Skin epidermis (tissue), 12 donors: ENCODE results near the gene SCGB1C1.

Source experiments
- H3K27ac ChIP-seq, 21 experiments: fragments of 200-600 bp; sonication (generic) in 11 of 21; one replicate each; pipeline ENCODE4 v1.5.0; 2020; ENCODE audit warnings: mild to moderate bottlenecking in 3 of 21, inconsistent platforms in 2 of 21, moderate library complexity in 2 of 21
- H3K4me3 ChIP-seq, 7 experiments: fragments of 200-600 bp; sonication (generic) in 2 of 7; one replicate each; pipeline ENCODE4 v1.5.0; 2020; ENCODE audit warnings: inconsistent platforms in 2 of 7, mild to moderate bottlenecking in 2 of 7, moderate library complexity in 1 of 7

The SCGB1C1 gene

GRCh38 chr11:204587-205109, 11.8 kb downstream of the SCGB1C1 start:
- Histone ChIP-seq H3K4me3 (no peak overlapping the region), H3K27ac (no peak overlapping the region)

GRCh38 chr11:205221-206001, 12.5 kb downstream of the SCGB1C1 start:
- Histone ChIP-seq H3K27ac (peak overlapping the region in 2 of 21 experiments; percentile 98 to 99), H3K4me3 (peak overlapping the region in 3 of 7 experiments; percentile 5 to 97 (median 94))

- Histone ChIP-seq H3K27ac (peak overlapping the region in 11 of 21 experiments; percentile 93 to 99 (median 97)), H3K4me3 (peak overlapping the region; percentile 66 to 99 (median 94))
These were observed 13.1 kb downstream of the SCGB1C1 start for GRCh38 chr11:206002-206384.

- Histone ChIP-seq H3K27ac (peak overlapping the region; percentile 87 to 99 (median 97)), H3K4me3 (peak overlapping the region; percentile 66 to 99 (median 94))
These were observed 13.8 kb downstream of the SCGB1C1 start for GRCh38 chr11:206526-207207.

- peak within 1 kb of the TSS; percentile 87 to 99 (median 97) for H3K27ac ChIP-seq
- H3K4me3 ChIP-seq, result peak within 1 kb of the TSS; percentile 66 to 99 (median 94)
These were observed 14.5 kb downstream of the SCGB1C1 start, which contains the start of the genes BET1L and RIC8A for GRCh38 chr11:207208-207862. BET1L (minus strand) TSS chr11:207399; CDS start chr11:207321, 78 bp downstream. RIC8A (plus strand) TSS chr11:207708; CDS start chr11:208855, 1,147 bp downstream.

GRCh38 chr11:207863-208180, 14.9 kb downstream of the SCGB1C1 start:
- Histone ChIP-seq H3K4me3 (peak overlapping the region; percentile 66 to 99 (median 94)), H3K27ac (peak overlapping the region; percentile 87 to 99 (median 97))

- peak overlapping the region; percentile 87 to 99 (median 97) for H3K27ac ChIP-seq
- H3K4me3 ChIP-seq, result peak overlapping the region; percentile 66 to 99 (median 94)
These were observed 15.5 kb downstream of the SCGB1C1 start for GRCh38 chr11:208181-208916.

- H3K27ac ChIP-seq, result peak overlapping the region; percentile 87 to 99 (median 97)
- H3K4me3 ChIP-seq, result peak overlapping the region; percentile 66 to 99 (median 94)
These were observed 16.0 kb downstream of the SCGB1C1 start for GRCh38 chr11:208917-209260.

GRCh38 chr11:209275-210121, 16.6 kb downstream of the SCGB1C1 start:
- H3K4me3 ChIP-seq, result peak overlapping the region; percentile 66 to 99 (median 94)
- H3K27ac ChIP-seq, result peak overlapping the region; percentile 87 to 99 (median 97)

- Histone ChIP-seq H3K4me3 (peak overlapping the region in 2 of 7 experiments; percentile 87 to 99), H3K27ac (peak overlapping the region in 13 of 21 experiments; percentile 23 to 98 (median 97))
These were observed 17.4 kb downstream of the SCGB1C1 start for GRCh38 chr11:210122-210802.

GRCh38 chr11:210803-211180, 17.9 kb downstream of the SCGB1C1 start:
- H3K4me3 ChIP-seq, result no peak overlapping the region
- H3K27ac ChIP-seq, result peak overlapping the region in 3 of 21 experiments; percentile 98

- H3K27ac ChIP-seq, result peak overlapping the region in 1 of 21 experiments; percentile 98
These were observed 18.4 kb downstream of the SCGB1C1 start for GRCh38 chr11:211295-211694.

GRCh38 chr11:211741-212140, 18.9 kb downstream of the SCGB1C1 start:
- no peak overlapping the region for H3K27ac ChIP-seq
- H3K4me3 ChIP-seq, result no peak overlapping the region

More at GRCh38 chr11:211295-211694, 18.4 kb downstream of the SCGB1C1 start:
- H3K4me3 ChIP-seq, result no peak overlapping the region

- no peak overlapping the region for H3K27ac ChIP-seq
- H3K4me3 ChIP-seq, result no peak overlapping the region
These were observed 19.5 kb downstream of the SCGB1C1 start for GRCh38 chr11:212150-213100.

GRCh38 chr11:213111-213510, 20.2 kb downstream of the SCGB1C1 start:
- Histone ChIP-seq H3K4me3 (no peak overlapping the region), H3K27ac (no peak overlapping the region)

GRCh38 chr11:214083-214482, 21.2 kb downstream of the SCGB1C1 start:
- Histone ChIP-seq H3K27ac (peak overlapping the region in 1 of 21 experiments; percentile 7), H3K4me3 (no peak overlapping the region)

- Histone ChIP-seq H3K27ac (peak overlapping the region in 2 of 21 experiments; percentile 18 to 37), H3K4me3 (no peak overlapping the region)
These were observed 22.7 kb downstream of the SCGB1C1 start for GRCh38 chr11:215581-216037.
